Measurements from ENCODE around the gene ADRA2C.

GRCh38 chr4:3792813-3793212, 26.6 kb downstream of the ADRA2C start:
- TF ChIP-seq POLR2A (IDR thresholded peaks at IDR 0.05; ENCODE audit: borderline replicate concordance, extremely low read depth, insufficient read depth, insufficient read length) = no peak
- TF ChIP-seq CTCF (IDR thresholded peaks at IDR 0.05 in 2 of 3, conservative IDR thresholded peaks at IDR 0.05 in 1 of 3; ENCODE audit: borderline replicate concordance in 1 of 3, insufficient read depth in 1 of 3, low read depth in 2 of 3, low read length in 2 of 3) = peak; percentile 62 to 75 (median 74)
- TF ChIP-seq EZH2phosphoT487 (IDR thresholded peaks at IDR 0.05; ENCODE audit: borderline replicate concordance) = no peak
- no peak for TF ChIP-seq YY1 (IDR thresholded peaks at IDR 0.05; ENCODE audit: extremely low read depth, insufficient replicate concordance, low read depth, low read length)
- no peak for TF ChIP-seq MAX (IDR thresholded peaks at IDR 0.05)
- TF ChIP-seq EZH2 (IDR thresholded peaks at IDR 0.05) = no peak
- no peak for TF ChIP-seq POLR2AphosphoS5 (IDR thresholded peaks at IDR 0.05; ENCODE audit: low read depth, low read length)
- TF ChIP-seq ZBTB33 (IDR thresholded peaks at IDR 0.05; ENCODE audit: extremely low read depth, insufficient replicate concordance, low read length) = no peak
- no peak for TF ChIP-seq EGR1 (IDR thresholded peaks at IDR 0.05; ENCODE audit: low read depth)
- TF ChIP-seq SIN3A (IDR thresholded peaks at IDR 0.05; ENCODE audit: low read depth) = no peak
- TF ChIP-seq ATF3 (IDR thresholded peaks at IDR 0.05) = no peak
- no peak for TF ChIP-seq CBX3 (IDR thresholded peaks at IDR 0.05; ENCODE audit: low read depth)
- no peak for TF ChIP-seq JUND (IDR thresholded peaks at IDR 0.05)

Data from HCT116 (cell line).